ENCODE data around the gene HORMAD2. TPM values are rescaled to one million over a fixed set of nuclear protein-coding genes. Genes with fewer than 3 reads are reported as not detected.

The HORMAD2 gene
- total RNA-seq, 6 experiments from 2014 or later: not detected

DNA sequence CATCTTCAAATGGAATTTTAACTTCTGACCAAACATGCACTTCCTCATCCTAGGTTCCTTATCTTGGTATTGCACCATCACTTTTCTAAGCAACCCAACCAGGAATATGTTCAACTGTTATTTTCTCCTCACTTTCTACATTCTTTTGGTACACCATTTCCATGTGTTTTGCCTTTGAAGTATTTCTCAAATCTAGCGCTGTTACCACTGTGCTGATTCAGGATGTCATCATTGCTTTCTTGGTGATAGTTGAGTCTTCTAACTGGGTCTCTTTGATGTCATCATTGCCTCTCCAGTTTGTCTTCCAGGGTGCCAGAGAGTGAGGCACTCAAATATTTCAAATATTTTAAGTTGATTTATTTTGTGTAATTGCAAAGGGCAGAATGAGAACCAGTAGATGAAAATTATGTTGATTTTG is 47.5 kb downstream of the HORMAD2 start:
- no peaks in the 10 kb centered on the region for H3K9me3 Mint-ChIP-seq
- peaks cover 30% of the 10 kb centered on the region for H3K27me3 Mint-ChIP-seq (ENCODE audit: insufficient read depth)
- no peak overlapping the region for H3K4me3 Mint-ChIP-seq
- no peak overlapping the region for H3K27ac Mint-ChIP-seq
- TF ChIP-seq, protein P1, sequence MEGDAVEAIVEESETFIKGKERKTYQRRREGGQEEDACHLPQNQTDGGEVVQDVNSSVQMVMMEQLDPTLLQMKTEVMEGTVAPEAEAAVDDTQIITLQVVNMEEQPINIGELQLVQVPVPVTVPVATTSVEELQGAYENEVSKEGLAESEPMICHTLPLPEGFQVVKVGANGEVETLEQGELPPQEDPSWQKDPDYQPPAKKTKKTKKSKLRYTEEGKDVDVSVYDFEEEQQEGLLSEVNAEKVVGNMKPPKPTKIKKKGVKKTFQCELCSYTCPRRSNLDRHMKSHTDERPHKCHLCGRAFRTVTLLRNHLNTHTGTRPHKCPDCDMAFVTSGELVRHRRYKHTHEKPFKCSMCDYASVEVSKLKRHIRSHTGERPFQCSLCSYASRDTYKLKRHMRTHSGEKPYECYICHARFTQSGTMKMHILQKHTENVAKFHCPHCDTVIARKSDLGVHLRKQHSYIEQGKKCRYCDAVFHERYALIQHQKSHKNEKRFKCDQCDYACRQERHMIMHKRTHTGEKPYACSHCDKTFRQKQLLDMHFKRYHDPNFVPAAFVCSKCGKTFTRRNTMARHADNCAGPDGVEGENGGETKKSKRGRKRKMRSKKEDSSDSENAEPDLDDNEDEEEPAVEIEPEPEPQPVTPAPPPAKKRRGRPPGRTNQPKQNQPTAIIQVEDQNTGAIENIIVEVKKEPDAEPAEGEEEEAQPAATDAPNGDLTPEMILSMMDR (IDR thresholded peaks at IDR 0.05): no peak
- H3K36me3 Mint-ChIP-seq (ENCODE audit: low read depth): no peaks in the 10 kb centered on the region
- no peak for DNase-seq
- no peaks in the 10 kb centered on the region for H3K4me1 Mint-ChIP-seq (ENCODE audit: low read depth)

DNA sequence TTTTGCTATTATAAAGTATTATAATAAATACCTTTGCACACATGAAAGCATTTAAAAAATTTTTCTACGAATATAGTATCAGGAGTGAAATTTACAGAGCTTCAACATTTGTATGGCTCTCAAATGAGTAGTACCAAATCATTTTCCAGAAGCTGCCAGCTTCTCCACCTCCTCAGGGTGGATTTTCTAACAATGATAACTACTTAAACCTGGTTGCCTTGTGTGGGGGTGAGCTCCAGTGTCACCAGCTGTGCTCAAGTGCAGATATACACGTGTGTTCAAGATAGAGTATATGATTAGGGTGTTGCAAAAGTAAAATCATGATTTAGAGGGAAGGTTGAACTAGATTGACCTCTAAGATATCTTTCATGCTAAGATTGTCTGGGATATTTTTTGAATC is 48.2 kb downstream of the HORMAD2 start:
- Mint-ChIP-seq H3K4me3 (no peak overlapping the region), H3K9me3 (no peaks in the 10 kb centered on the region), H3K27ac (no peak overlapping the region), H3K27me3 (ENCODE audit: insufficient read depth) (peaks cover 30% of the 10 kb centered on the region), H3K36me3 (ENCODE audit: low read depth) (no peaks in the 10 kb centered on the region), H3K4me1 (ENCODE audit: low read depth) (no peaks in the 10 kb centered on the region)
- TF ChIP-seq, protein P1 (IDR thresholded peaks at IDR 0.05): no peak
- DNase-seq: no peak

- TF ChIP-seq, protein P1 (IDR thresholded peaks at IDR 0.05): no peak
- no peaks in the 10 kb centered on the region for H3K36me3 Mint-ChIP-seq (ENCODE audit: low read depth)
- H3K27me3 Mint-ChIP-seq (ENCODE audit: insufficient read depth): peaks cover 30% of the 10 kb centered on the region
- H3K9me3 Mint-ChIP-seq: no peaks in the 10 kb centered on the region
- no peak for DNase-seq
- no peaks in the 10 kb centered on the region for H3K4me1 Mint-ChIP-seq (ENCODE audit: low read depth)
- H3K4me3 Mint-ChIP-seq: no peak overlapping the region
- H3K27ac Mint-ChIP-seq: no peak overlapping the region
Measured at GRCh38 chr22:30129636-30130035, 49.4 kb downstream of the HORMAD2 start.

DNA sequence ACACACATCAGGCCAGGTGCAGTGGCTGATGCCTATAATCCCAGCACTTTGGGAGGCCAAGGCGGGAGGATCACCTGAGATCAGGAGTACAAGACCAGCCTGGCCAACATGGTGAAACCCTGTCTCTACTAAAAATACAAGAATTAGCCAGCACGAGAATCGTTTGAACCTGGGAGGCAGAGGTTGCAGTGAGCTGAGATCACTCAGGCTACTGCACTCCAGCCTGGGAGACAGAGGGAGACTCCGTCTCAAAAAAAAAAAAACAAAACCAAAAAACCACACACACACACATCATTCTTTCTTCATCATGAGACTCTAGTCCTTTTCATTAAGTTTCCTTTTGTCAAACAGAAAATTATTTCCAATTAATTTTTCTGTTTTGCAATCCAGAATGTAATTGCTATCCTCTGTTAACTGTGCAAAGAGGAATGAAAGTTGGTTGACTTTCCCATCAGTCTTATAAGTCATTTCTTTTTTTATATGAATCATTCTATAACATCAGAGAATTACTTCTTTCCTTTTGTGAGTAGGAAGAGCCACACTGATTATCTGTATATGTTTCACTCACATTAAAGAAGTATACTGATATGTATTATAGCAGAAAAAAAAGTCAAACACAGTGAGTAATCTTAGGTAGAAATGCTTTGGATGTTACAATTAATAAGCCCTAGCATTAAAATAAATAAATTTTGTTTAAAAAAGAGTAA is 52.2 kb downstream of the HORMAD2 start:
- H3K27me3 Mint-ChIP-seq (ENCODE audit: insufficient read depth): peaks cover 31% of the 10 kb centered on the region
- no peak overlapping the region for H3K4me3 Mint-ChIP-seq
- H3K27ac Mint-ChIP-seq: no peak overlapping the region
- TF ChIP-seq, protein P1 (IDR thresholded peaks at IDR 0.05): no peak
- H3K4me1 Mint-ChIP-seq (ENCODE audit: low read depth): no peaks in the 10 kb centered on the region
- no peak for DNase-seq
- H3K36me3 Mint-ChIP-seq (ENCODE audit: low read depth): no peaks in the 10 kb centered on the region
- no peaks in the 10 kb centered on the region for H3K9me3 Mint-ChIP-seq

- H3K4me3 Mint-ChIP-seq: no peak overlapping the region
- TF ChIP-seq, protein P1 (IDR thresholded peaks at IDR 0.05): no peak
- no peak overlapping the region for H3K27ac Mint-ChIP-seq
- H3K27me3 Mint-ChIP-seq (ENCODE audit: insufficient read depth): peaks cover 43% of the 10 kb centered on the region
- H3K9me3 Mint-ChIP-seq: peaks cover 11% of the 10 kb centered on the region; the same call in 1 of the 2 replicates
- no peaks in the 10 kb centered on the region for H3K4me1 Mint-ChIP-seq (ENCODE audit: low read depth)
- no peak for DNase-seq
- H3K36me3 Mint-ChIP-seq (ENCODE audit: low read depth): no peaks in the 10 kb centered on the region
Measured at GRCh38 chr22:30140414-30140813, 60.1 kb downstream of the HORMAD2 start.

All from HFFc6 (cell line).